K562 (cell line): ENCODE measurements around the gene KNDC1.

ENCODE experiments used
- ATF2 ChIP-seq: sonication (generic); formaldehyde crosslinking; IDR thresholded peaks from 2 replicates; pipeline ENCODE4 v1.8.1; 2022; ENCODE audit warnings: missing genetic modification reagents
- CTCF ChIP-seq, 3 experiments: IDR thresholded peaks in 2 of 3; conservative IDR thresholded peaks in 1 of 3; 2 replicates each; pipeline ENCODE4 v1.5.1; 2011 to 2012; ENCODE audit warnings: low read length in 3 of 3, mild to moderate bottlenecking in 3 of 3, control low read depth in 2 of 3, improper control_type of control experiment in 1 of 3, inconsistent platforms in 1 of 3, low read depth in 1 of 3, mixed read lengths in 1 of 3, moderate library complexity in 1 of 3; ENCODE audit not compliant: insufficient read depth in 2 of 3
- EP300 ChIP-seq: IDR thresholded peaks from 2 replicates; pipeline ENCODE4 v1.6.1; 2012; ENCODE audit warnings: low read length, improper control_type of control experiment
- GTF2F1 ChIP-seq: IDR thresholded peaks from 2 replicates; pipeline ENCODE4 v1.6.1; 2011; ENCODE audit warnings: low read depth, low read length, improper control_type of control experiment
- MAZ ChIP-seq, 2 experiments: fragments of 450-650 bp in 1 of 2; sonication (generic) in 1 of 2; formaldehyde crosslinking; IDR thresholded peaks in 1 of 2; conservative IDR thresholded peaks in 1 of 2; 2 replicates each; pipeline versions ENCODE4 v1.4.0 to v1.5.0; 2020; ENCODE audit warnings: mild to moderate bottlenecking in 1 of 2, missing genetic modification reagents in 1 of 2
- REST ChIP-seq, 2 experiments: fragments of 450-650 bp; formaldehyde crosslinking in 1 of 2; IDR thresholded peaks; 2 replicates each; pipeline versions ENCODE4 v1.4.0 to v1.6.1; 2014 to 2020; ENCODE audit warnings: mild to moderate bottlenecking in 2 of 2, borderline replicate concordance in 1 of 2, low read depth in 1 of 2
- SP1 ChIP-seq: sonication (generic); formaldehyde crosslinking; IDR thresholded peaks from 2 replicates; pipeline ENCODE4 v1.8.1; 2022; ENCODE audit warnings: mild to moderate bottlenecking, missing genetic modification reagents
- TBP ChIP-seq: optimal IDR thresholded peaks from 2 replicates; pipeline ENCODE3; 2011; ENCODE audit warnings: low read depth, low read length, improper control_type of control experiment
- ZNF274 ChIP-seq: IDR thresholded peaks from 2 replicates; pipeline ENCODE4 v1.6.1; 2011; ENCODE audit warnings: low read depth, mild to moderate bottlenecking, low read length, moderate library complexity, borderline replicate concordance
- ZNF324 ChIP-seq: fragments of 250-450 bp; sonication (Bioruptor Pico); IDR thresholded peaks from 2 replicates; pipeline ENCODE4 v1.4.0; 2020; ENCODE audit warnings: mild to moderate bottlenecking

- no peak for TF ChIP-seq EP300
- TF ChIP-seq REST (IDR thresholded peaks at IDR 0.05; ENCODE audit: borderline replicate concordance) = no peak
- TF ChIP-seq REST (CRISPR knock-in tag; IDR thresholded peaks at IDR 0.05; ENCODE audit: low read depth) = no peak
- no peak for TF ChIP-seq GTF2F1
- no peak for TF ChIP-seq SP1 (CRISPR knock-in tag)
- TF ChIP-seq MAZ (CRISPR knock-in tag; conservative IDR thresholded peaks at IDR 0.05 in 1 of 2, IDR thresholded peaks at IDR 0.05 in 1 of 2) = no peak
- TF ChIP-seq ATF2 (CRISPR knock-in tag) = no peak
- no peak for TF ChIP-seq ZNF324 (CRISPR knock-in tag)
- no peak for TF ChIP-seq ZNF274
- TF ChIP-seq CTCF (IDR thresholded peaks at IDR 0.05 in 2 of 3, conservative IDR thresholded peaks at IDR 0.05 in 1 of 3; ENCODE audit: insufficient read depth in 2 of 3, low read depth in 1 of 3, low read length in 3 of 3) = no peak
- TF ChIP-seq TBP = no peak
Measured at GRCh38 chr10:133196221-133196915, 36.3 kb downstream of the KNDC1 start.
